GM18907 (cell line): ENCODE measurements around the gene APBB3.

Source experiments
- ATAC-seq: cut with Tn5 transposase; IDR thresholded peaks from one replicate; pipeline ENCODE4 v1.9.1; 2021; ENCODE audit warnings: mild to moderate bottlenecking, moderate library complexity; ENCODE audit not compliant: unreplicated experiment

APBB3 gene

GRCh38 chr5:140555747-140556312, 8.6 kb downstream of the APBB3 start:
- ATAC-seq = peak; percentile 41

GRCh38 chr5:140554454-140554853, 9.9 kb downstream of the APBB3 start:
- ATAC-seq = no peak

GRCh38 chr5:140553657-140554056, 10.7 kb downstream of the APBB3 start:
- no peak for ATAC-seq

- ATAC-seq = no peak
These were observed 12.5 kb downstream of the APBB3 start for GRCh38 chr5:140551872-140552271.

GRCh38 chr5:140550147-140551079, 14.0 kb downstream of the APBB3 start:
- ATAC-seq = no peak

- no peak for ATAC-seq
These were observed 14.9 kb downstream of the APBB3 start for GRCh38 chr5:140549237-140550144.

GRCh38 chr5:140548791-140549190, 15.6 kb downstream of the APBB3 start:
- ATAC-seq = no peak

GRCh38 chr5:140548300-140548688, 16.1 kb downstream of the APBB3 start:
- ATAC-seq = no peak

- ATAC-seq = peak; percentile 98
These were observed 16.7 kb downstream of the APBB3 start, which contains the start of gene EIF4EBP3 for GRCh38 chr5:140547508-140548299. Gene EIF4EBP3, plus strand, starts transcription at chr5:140547662. Its CDS starts 76 bp downstream, at chr5:140547738.

GRCh38 chr5:140546851-140547507, 17.4 kb downstream of the APBB3 start:
- ATAC-seq = no peak

GRCh38 chr5:140545606-140546005, 18.8 kb downstream of the APBB3 start:
- no peak for ATAC-seq

GRCh38 chr5:140544986-140545385, 19.4 kb downstream of the APBB3 start:
- no peak for ATAC-seq

- no peak for ATAC-seq
These were observed 21.4 kb downstream of the APBB3 start for GRCh38 chr5:140542972-140543371.

- ATAC-seq = no peak
These were observed 24.2 kb downstream of the APBB3 start for GRCh38 chr5:140540227-140540626.

- no peak for ATAC-seq
These were observed 40.4 kb downstream of the APBB3 start for GRCh38 chr5:140524003-140524402.

- ATAC-seq = no peak
These were observed 51.3 kb downstream of the APBB3 start for GRCh38 chr5:140513124-140513523.

- ATAC-seq = no peak
These were observed 54.5 kb downstream of the APBB3 start for GRCh38 chr5:140509898-140510297.
